Measurements from ENCODE around the gene TTC7B. TPM values are rescaled to one million over a fixed set of nuclear protein-coding genes. Genes with fewer than 3 reads are reported as not detected.

The TTC7B gene
- total RNA-seq, 2 experiments from 2014 or later = 5.6 to 7.8 TPM

DNA sequence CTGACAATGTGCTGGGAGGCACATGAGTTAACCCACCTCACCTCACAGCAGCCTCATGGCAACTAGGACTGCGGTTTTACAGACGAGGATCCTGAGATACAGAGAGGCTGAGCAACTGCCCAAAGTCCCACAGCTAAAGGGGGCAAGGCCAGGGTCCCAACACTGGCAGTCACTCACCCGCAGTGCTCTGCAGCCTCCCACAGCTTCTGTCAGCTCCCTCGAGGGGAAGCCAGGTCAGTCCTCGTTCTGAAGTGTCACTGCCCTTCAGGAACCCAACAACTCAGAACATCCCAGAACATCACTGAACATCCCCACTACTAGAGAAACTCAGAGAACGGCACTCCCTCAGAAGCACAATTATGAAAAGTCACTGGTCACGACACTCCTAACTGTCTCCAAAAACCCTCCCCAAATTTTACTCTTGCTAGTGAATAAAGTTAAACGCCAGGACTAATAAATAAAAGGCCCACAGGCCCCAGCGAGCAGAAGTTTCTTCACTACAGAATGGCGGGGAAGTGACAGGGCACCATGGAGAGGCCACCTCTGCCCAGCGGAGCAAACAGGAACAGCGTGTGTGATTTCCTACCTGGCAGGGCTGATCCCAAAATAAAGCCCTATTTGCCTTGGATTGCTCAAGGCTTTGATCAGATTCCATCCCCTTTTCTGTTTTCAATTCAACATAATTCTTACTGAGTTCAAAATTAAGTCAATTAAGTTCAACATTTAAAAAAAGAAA lies 75.1 kb downstream of the TTC7B start:
- Mint-ChIP-seq H3K4me3 (no peak overlapping the region), H3K36me3 (ENCODE audit: low read depth) (no peaks in the 10 kb centered on the region), H3K27ac (no peak overlapping the region), H3K27me3 (no peaks in the 10 kb centered on the region), H3K4me1 (ENCODE audit: low read depth) (no peaks in the 10 kb centered on the region), H3K9me3 (no peaks in the 10 kb centered on the region)
- DNase-seq (no peak), ATAC-seq (no peak)
- intact Hi-C loops (cut with micrococcal nuclease) = no loop called here
- TF ChIP-seq, protein P1, sequence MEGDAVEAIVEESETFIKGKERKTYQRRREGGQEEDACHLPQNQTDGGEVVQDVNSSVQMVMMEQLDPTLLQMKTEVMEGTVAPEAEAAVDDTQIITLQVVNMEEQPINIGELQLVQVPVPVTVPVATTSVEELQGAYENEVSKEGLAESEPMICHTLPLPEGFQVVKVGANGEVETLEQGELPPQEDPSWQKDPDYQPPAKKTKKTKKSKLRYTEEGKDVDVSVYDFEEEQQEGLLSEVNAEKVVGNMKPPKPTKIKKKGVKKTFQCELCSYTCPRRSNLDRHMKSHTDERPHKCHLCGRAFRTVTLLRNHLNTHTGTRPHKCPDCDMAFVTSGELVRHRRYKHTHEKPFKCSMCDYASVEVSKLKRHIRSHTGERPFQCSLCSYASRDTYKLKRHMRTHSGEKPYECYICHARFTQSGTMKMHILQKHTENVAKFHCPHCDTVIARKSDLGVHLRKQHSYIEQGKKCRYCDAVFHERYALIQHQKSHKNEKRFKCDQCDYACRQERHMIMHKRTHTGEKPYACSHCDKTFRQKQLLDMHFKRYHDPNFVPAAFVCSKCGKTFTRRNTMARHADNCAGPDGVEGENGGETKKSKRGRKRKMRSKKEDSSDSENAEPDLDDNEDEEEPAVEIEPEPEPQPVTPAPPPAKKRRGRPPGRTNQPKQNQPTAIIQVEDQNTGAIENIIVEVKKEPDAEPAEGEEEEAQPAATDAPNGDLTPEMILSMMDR (IDR thresholded peaks at IDR 0.05) = no peak
- POLR2A ChIA-PET = no interaction called here
- CTCF ChIA-PET = interaction anchor here (0.9 kb wide), 1 partner anchor 716 kb away, joined by 3 read pairs; no protein-coding TSS in a partner anchor

DNA sequence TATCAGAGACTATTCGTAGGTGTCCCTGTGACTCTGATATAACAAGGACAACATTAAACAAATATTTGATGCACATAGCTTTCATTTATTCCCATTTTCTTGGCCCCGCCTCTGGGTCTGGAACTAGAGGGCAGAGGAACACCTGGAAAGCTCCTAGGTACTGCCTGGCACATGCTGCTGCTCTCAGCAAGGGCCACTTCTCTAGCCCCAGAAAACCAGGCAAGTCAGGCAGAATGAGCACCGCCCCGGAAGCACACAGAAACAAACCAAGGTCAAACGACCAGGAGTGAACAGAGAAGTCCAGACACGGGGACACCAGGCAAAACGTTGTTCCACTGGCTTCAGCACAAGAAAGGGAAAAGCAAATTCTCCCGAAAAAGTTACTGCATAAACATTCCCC lies 76.1 kb downstream of the TTC7B start:
- no peak for ATAC-seq
- Mint-ChIP-seq H3K27ac (no peak overlapping the region), H3K27me3 (no peaks in the 10 kb centered on the region), H3K9me3 (no peaks in the 10 kb centered on the region), H3K4me1 (ENCODE audit: low read depth) (no peaks in the 10 kb centered on the region), H3K4me3 (no peak overlapping the region), H3K36me3 (ENCODE audit: low read depth) (no peaks in the 10 kb centered on the region)
- ChIA-PET CTCF (interaction anchor here (0.6 kb wide), 1 partner anchor 19 kb away, joined by 3 read pairs; no protein-coding TSS in a partner anchor), POLR2A (no interaction called here)
- intact Hi-C loops (cut with micrococcal nuclease) = no loop called here
- no peak for DNase-seq
- TF ChIP-seq, protein P1 (IDR thresholded peaks at IDR 0.05) = no peak

DNA sequence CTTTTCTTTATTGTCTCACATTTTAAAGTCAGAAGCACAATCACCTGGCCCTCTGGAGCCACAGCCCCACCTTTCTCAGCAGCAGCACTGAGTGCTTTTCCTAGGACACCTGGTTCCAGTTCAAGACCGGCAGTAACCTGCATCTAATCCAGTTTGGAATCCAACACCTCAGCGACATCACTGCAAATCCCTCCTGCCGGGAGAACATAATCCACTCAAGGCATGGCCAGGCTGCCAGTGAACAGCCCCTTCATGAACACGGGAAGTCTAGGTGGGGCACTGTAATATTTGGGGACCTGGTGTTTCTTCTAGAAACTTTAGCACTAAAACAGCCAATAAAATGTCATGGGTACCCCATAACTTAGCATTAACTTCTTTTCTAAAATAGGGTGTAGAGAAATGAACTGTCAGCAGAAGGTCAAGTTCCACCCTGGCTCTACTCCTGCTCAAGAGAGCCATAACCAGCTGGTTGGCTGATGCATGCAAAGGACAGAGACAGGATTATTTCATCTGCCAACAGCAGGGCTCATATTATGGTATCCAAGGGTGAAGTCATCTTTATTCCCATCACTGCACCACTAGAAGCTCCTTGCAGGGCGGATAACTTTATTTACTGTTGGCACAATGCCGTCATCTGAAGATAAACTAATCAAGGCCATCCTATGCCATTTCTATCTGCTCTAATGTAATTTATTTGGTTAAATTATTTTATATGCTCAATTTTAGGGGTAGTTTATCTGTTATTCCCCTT lies 76.7 kb downstream of the TTC7B start:
- no peaks in the 10 kb centered on the region for H3K9me3 Mint-ChIP-seq
- H3K36me3 Mint-ChIP-seq (ENCODE audit: low read depth) = no peaks in the 10 kb centered on the region
- H3K27ac Mint-ChIP-seq = no peak overlapping the region
- TF ChIP-seq, protein P1 (IDR thresholded peaks at IDR 0.05) = no peak
- ChIA-PET CTCF (interaction anchor here (0.6 kb wide), 1 partner anchor 19 kb away, joined by 3 read pairs; no protein-coding TSS in a partner anchor), POLR2A (no interaction called here)
- DNase-seq (no peak), ATAC-seq (no peak)
- no peaks in the 10 kb centered on the region for H3K4me1 Mint-ChIP-seq (ENCODE audit: low read depth)
- no peaks in the 10 kb centered on the region for H3K27me3 Mint-ChIP-seq
- intact Hi-C loops (cut with micrococcal nuclease) = no loop called here
- no peak overlapping the region for H3K4me3 Mint-ChIP-seq

DNA sequence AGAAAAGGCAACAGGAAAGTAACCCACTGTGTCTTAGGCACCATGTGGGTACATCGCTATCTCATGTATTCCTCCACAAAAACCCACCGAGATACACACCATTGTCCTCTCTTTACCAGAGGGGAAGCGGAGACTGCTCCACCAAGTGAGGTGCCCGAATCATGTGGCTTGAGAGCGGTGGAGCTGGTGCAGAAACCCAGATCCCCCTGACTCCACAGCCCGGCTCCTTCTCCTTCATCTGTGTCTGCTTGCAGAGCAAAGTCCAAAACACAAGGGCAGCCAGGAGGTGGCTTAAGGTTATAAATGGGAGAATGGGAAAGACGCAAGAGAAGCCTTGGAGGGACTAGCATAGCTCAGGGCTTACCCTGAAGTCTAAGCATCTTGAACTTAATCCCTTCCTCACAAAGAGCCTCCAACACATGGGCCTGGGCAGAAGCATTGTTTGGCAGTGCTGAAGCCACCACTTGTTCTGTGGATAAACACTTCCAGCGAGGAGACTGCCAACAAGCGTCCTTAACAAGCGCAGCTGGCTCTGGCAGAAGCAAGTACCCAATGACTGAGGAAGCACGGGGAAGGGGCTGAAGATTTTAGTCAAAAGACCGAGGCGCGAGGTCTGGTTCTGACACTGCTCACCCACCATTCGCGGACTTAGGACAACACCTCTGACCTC lies 83.0 kb downstream of the TTC7B start:
- ChIA-PET POLR2A (no interaction called here), CTCF (interaction anchor here (0.6 to 1.3 kb wide), 3 partner anchors 7 to 184 kb away, joined by 3 to 4 read pairs (median 3); no protein-coding TSS in a partner anchor)
- peaks cover 2% of the 10 kb centered on the region for H3K27me3 Mint-ChIP-seq
- no peaks in the 10 kb centered on the region for H3K36me3 Mint-ChIP-seq (ENCODE audit: low read depth)
- H3K27ac Mint-ChIP-seq = no peak overlapping the region
- intact Hi-C loops (cut with micrococcal nuclease) = no loop called here
- TF ChIP-seq, protein P1 (IDR thresholded peaks at IDR 0.05) = no peak
- H3K4me1 Mint-ChIP-seq (ENCODE audit: low read depth) = no peaks in the 10 kb centered on the region
- ATAC-seq (no peak), DNase-seq (no peak)
- H3K9me3 Mint-ChIP-seq = no peaks in the 10 kb centered on the region
- no peak overlapping the region for H3K4me3 Mint-ChIP-seq

All from activated CD8-positive, alpha-beta T cell treated with anti-CD3 and anti-CD28 coated beads for 36 hours (primary cell).